Body of pancreas (tissue), 4 donors: ENCODE data around the gene GRAP2.

Source experiments
- CTCF ChIP-seq, 7 experiments: fragments of 450-650 bp in 4 of 7; fragments of 200-600 bp in 3 of 7; sonication (generic) in 3 of 7; IDR thresholded peaks; one replicate each; pipeline ENCODE4 v1.5.1; 2016 to 2019; ENCODE audit warnings: antibody characterized with exemption in 7 of 7
- POLR2A ChIP-seq, 3 donors: fragments of 450-650 bp; IDR thresholded peaks; one replicate each; pipeline ENCODE4 v1.6.1; 2016; ENCODE audit warnings: antibody characterized with exemption in 3 of 3, mild to moderate bottlenecking in 2 of 3

DNA sequence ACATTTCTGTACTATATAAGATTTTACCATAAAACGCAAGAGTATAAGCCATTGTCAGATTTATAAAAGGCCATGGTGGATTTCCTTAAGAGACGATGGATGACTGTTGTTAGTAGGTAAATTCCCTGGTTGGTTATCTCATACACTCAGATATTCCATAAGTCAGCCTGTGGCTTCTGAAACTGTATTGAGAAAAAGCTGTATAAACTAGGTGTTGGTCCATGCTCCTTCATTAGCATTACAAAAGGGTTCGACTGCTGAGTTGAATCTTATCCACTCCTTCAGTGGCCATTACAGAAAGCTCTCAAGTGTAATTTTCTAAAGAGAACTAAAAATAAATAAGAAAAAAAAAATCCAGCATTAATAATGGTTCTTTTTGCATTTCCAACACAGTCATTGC is 5.3 kb downstream of the GRAP2 start:
- TF ChIP-seq POLR2A (IDR thresholded peaks at IDR 0.05), result no peak
- TF ChIP-seq CTCF (IDR thresholded peaks at IDR 0.05), result no peak
